Measurements from ENCODE around the gene RAB34.

RAB34 gene

GRCh38 chr17:28743243-28744103 lies 25.8 kb upstream of the RAB34 start, which contains the start of gene TRAF4 (continued):
- TF ChIP-seq ZNF280D (tag by site-specific recombination; IDR thresholded peaks at IDR 0.05) (0 out of 2 replicates have a peak, but pooled peaks have one; percentile 0), ZNF391 (tag by site-specific recombination; IDR thresholded peaks at IDR 0.05; ENCODE audit: borderline replicate concordance, low read depth) (0 out of 2 replicates have a peak, but pooled peaks have one; percentile 42), PATZ1 (tag by site-specific recombination; IDR thresholded peaks at IDR 0.05) (peak; percentile 99), ZNF664 (tag by site-specific recombination; IDR thresholded peaks at IDR 0.05) (peak; percentile 82; the same call in 1 of the 2 replicates), ZNF501 (tag by site-specific recombination; IDR thresholded peaks at IDR 0.05) (peak; percentile 74; the same call in 1 of the 2 replicates), ZNF747 (tag by site-specific recombination; IDR thresholded peaks at IDR 0.05) (no peak), ZFHX2 (tag by site-specific recombination; conservative IDR thresholded peaks at IDR 0.05) (peak; percentile 87), REPIN1 (tag by site-specific recombination; IDR thresholded peaks at IDR 0.05; ENCODE audit: low read depth) (no peak), KLF16 (tag by site-specific recombination; IDR thresholded peaks at IDR 0.05) (peak; percentile 94), ZNF629 (tag by site-specific recombination; IDR thresholded peaks at IDR 0.05) (peak; percentile 68; the same call in 1 of the 2 replicates), INSM2 (tag by site-specific recombination; IDR thresholded peaks at IDR 0.05) (peak; percentile 8; the same call in 1 of the 2 replicates), ZNF24 (tag by site-specific recombination; IDR thresholded peaks at IDR 0.05) (0 out of 2 replicates have a peak, but pooled peaks have one; percentile 51), ZNF202 (tag by site-specific recombination; IDR thresholded peaks at IDR 0.05; ENCODE audit: borderline replicate concordance) (no peak), ZBTB7A (tag by site-specific recombination; IDR thresholded peaks at IDR 0.05; ENCODE audit: low read depth) (peak; percentile 18; the same call in 1 of the 2 replicates), ZNF48 (tag by site-specific recombination; IDR thresholded peaks at IDR 0.05) (no peak), ZBTB44 (tag by site-specific recombination; IDR thresholded peaks at IDR 0.05) (peak; percentile 70), ZNF76 (tag by site-specific recombination; IDR thresholded peaks at IDR 0.05; ENCODE audit: borderline replicate concordance, low read depth) (peak; percentile 42), ZNF366 (tag by site-specific recombination; conservative IDR thresholded peaks at IDR 0.05) (peak; percentile 89), ZNF248 (tag by site-specific recombination; IDR thresholded peaks at IDR 0.05) (no peak), MZF1 (tag by site-specific recombination; IDR thresholded peaks at IDR 0.05; ENCODE audit: borderline replicate concordance) (peak; percentile 73)

All from HEK293 (cell line).